Erythroblast (primary cell): ENCODE results near the gene ZFX.

Experiments used
- DNase-seq, 2 experiments: peaks; one replicate each; lab custom pipeline; 2025; lab: John Stamatoyannopoulos, UW
- GATA1 ChIP-seq: IDR thresholded peaks from 2 replicates; pipeline ENCODE4 v1.6.1; 2011; ENCODE audit warnings: low read depth, mild to moderate bottlenecking, control low read depth, low read length, moderate library complexity
- POLR2A ChIP-seq: IDR thresholded peaks from 2 replicates; pipeline ENCODE4 v1.6.1; 2011; ENCODE audit warnings: mild to moderate bottlenecking, low read length

Gene ZFX

GRCh38 chrX:24202465-24203031 lies 53.0 kb downstream of the ZFX start:
- no peak for DNase-seq
- TF ChIP-seq POLR2A (no peak), GATA1 (no peak)

GRCh38 chrX:24203072-24203808 lies 53.7 kb downstream of the ZFX start:
- TF ChIP-seq GATA1 (no peak), POLR2A (no peak)
- DNase-seq = no peak

GRCh38 chrX:24204331-24204730 lies 54.8 kb downstream of the ZFX start:
- no peak for TF ChIP-seq GATA1
- TF ChIP-seq POLR2A = no peak
- no peak for DNase-seq

- TF ChIP-seq GATA1 = no peak
- TF ChIP-seq POLR2A = no peak
- DNase-seq = no peak
Measured at GRCh38 chrX:24204958-24205357, 55.4 kb downstream of the ZFX start.

- TF ChIP-seq GATA1 = no peak
- TF ChIP-seq POLR2A = no peak
Measured at GRCh38 chrX:24207826-24208225, 58.3 kb downstream of the ZFX start.

GRCh38 chrX:24208496-24209240 lies 59.1 kb downstream of the ZFX start:
- DNase-seq = no peak
- TF ChIP-seq POLR2A (no peak), GATA1 (no peak)

More at GRCh38 chrX:24207826-24208225, 58.3 kb downstream of the ZFX start:
- no peak for DNase-seq

GRCh38 chrX:24210190-24210589 lies 60.7 kb downstream of the ZFX start:
- no peak for DNase-seq
- no peak for TF ChIP-seq POLR2A
- no peak for TF ChIP-seq GATA1

GRCh38 chrX:24214568-24214967 lies 65.0 kb downstream of the ZFX start:
- TF ChIP-seq POLR2A (no peak), GATA1 (no peak)
- no peak for DNase-seq

GRCh38 chrX:24215272-24215671 lies 65.7 kb downstream of the ZFX start:
- TF ChIP-seq GATA1 = no peak
- TF ChIP-seq POLR2A = no peak
- no peak for DNase-seq

- TF ChIP-seq POLR2A (no peak), GATA1 (no peak)
- no peak for DNase-seq
Measured at GRCh38 chrX:24216037-24216436, 66.5 kb downstream of the ZFX start.

GRCh38 chrX:24216827-24217226 lies 67.3 kb downstream of the ZFX start:
- no peak for DNase-seq
- TF ChIP-seq POLR2A (no peak), GATA1 (no peak)

GRCh38 chrX:24219320-24219719 lies 69.8 kb downstream of the ZFX start:
- no peak for TF ChIP-seq POLR2A
- no peak for TF ChIP-seq GATA1
- no peak for DNase-seq

- DNase-seq = no peak
- TF ChIP-seq POLR2A = no peak
- TF ChIP-seq GATA1 = no peak
Measured at GRCh38 chrX:24221872-24222271, 72.3 kb downstream of the ZFX start.

GRCh38 chrX:24225265-24225664 lies 75.7 kb downstream of the ZFX start:
- no peak for TF ChIP-seq GATA1
- TF ChIP-seq POLR2A = no peak
- no peak for DNase-seq

- no peak for DNase-seq
- TF ChIP-seq GATA1 = no peak
- TF ChIP-seq POLR2A = no peak
Measured at GRCh38 chrX:24226176-24226575, 76.6 kb downstream of the ZFX start.
